Thyroid gland (tissue), 4 donors: ENCODE measurements around the gene LIF.

Source experiments
- POLR2A ChIP-seq, 2 donors: fragments of 450-650 bp; IDR thresholded peaks; one replicate each; pipeline ENCODE4 v1.6.1; 2017; ENCODE audit warnings: antibody characterized with exemption in 2 of 2, mild to moderate bottlenecking in 2 of 2, moderate library complexity in 1 of 2
- TF ChIP-seq, protein P1 (sequence below), 6 experiments: fragments of 200-600 bp in 3 of 6; fragments of 450-650 bp in 3 of 6; sonication (generic) in 3 of 6; IDR thresholded peaks; one replicate each; pipeline ENCODE4 v1.5.1; 2016 to 2019; ENCODE audit warnings: antibody characterized with exemption in 6 of 6, mild to moderate bottlenecking in 2 of 6, inconsistent platforms in 1 of 6, moderate library complexity in 1 of 6

DNA sequence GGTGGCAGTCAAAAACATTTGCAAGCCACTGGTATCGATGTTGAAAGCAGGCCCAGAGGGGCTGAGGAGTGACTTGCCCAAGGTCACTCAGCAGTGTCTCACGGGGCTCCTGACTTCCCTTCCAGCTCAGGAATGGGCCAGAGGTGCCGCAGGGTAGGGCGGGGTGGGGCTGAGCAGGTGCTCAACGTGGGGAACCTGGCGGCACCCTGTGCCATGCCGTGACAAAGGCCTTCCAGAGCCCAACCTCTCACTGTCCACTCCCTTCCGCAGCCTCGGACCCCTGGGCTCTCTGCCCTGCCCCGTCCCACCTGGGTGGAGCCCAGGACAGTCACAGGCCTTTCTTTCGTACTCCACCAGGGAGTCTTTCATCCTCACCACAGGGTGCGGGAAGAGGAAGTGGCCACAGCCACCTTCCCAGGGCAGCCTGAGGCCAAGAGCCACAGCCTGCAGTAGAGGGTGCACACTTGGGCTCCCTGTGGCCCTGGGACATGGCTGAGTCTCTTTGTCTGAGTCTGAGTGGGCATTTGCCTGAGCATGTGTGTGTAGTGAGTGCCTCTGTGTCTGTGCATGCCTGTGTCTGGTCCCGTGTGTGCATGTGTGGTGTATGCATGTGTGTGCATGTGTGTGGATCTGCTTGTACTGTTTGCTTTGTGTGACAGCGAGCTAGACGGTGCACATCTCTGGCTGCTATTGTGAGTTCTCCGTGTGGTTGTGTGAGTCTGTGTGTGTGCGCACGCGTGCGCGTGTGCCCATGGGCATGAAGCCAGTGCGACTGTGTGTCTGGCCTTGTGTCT is 6.0 kb upstream of the LIF start:
- no peak for TF ChIP-seq POLR2A (IDR thresholded peaks at IDR 0.05)
- TF ChIP-seq, protein P1, sequence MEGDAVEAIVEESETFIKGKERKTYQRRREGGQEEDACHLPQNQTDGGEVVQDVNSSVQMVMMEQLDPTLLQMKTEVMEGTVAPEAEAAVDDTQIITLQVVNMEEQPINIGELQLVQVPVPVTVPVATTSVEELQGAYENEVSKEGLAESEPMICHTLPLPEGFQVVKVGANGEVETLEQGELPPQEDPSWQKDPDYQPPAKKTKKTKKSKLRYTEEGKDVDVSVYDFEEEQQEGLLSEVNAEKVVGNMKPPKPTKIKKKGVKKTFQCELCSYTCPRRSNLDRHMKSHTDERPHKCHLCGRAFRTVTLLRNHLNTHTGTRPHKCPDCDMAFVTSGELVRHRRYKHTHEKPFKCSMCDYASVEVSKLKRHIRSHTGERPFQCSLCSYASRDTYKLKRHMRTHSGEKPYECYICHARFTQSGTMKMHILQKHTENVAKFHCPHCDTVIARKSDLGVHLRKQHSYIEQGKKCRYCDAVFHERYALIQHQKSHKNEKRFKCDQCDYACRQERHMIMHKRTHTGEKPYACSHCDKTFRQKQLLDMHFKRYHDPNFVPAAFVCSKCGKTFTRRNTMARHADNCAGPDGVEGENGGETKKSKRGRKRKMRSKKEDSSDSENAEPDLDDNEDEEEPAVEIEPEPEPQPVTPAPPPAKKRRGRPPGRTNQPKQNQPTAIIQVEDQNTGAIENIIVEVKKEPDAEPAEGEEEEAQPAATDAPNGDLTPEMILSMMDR (IDR thresholded peaks at IDR 0.05): no peak
